Right renal cortex interstitium (tissue), 3 donors: ENCODE measurements around the gene CHIC2. TPM values are rescaled to one million over a fixed set of nuclear protein-coding genes. Genes with fewer than 3 reads are reported as not detected.

Source experiments
- DNase-seq, 3 donors: peaks; one replicate each; pipeline ENCODE4 v3.0.0-alpha.2; 2013; ENCODE audit warnings: low read depth in 3 of 3, low spot score in 2 of 3
- polyA plus RNA-seq, 3 donors: library from polyadenylated mRNA; unstranded; fragments of 120-200 nt; gene quantifications; one replicate each; pipeline ENCODE4 v1.2.1, GENCODE V29; 2013; ENCODE audit not compliant: insufficient read length in 3 of 3

CHIC2 gene
- polyA plus RNA-seq, 3 donors: 35.0 to 39.6 (median 39.3) TPM

DNA sequence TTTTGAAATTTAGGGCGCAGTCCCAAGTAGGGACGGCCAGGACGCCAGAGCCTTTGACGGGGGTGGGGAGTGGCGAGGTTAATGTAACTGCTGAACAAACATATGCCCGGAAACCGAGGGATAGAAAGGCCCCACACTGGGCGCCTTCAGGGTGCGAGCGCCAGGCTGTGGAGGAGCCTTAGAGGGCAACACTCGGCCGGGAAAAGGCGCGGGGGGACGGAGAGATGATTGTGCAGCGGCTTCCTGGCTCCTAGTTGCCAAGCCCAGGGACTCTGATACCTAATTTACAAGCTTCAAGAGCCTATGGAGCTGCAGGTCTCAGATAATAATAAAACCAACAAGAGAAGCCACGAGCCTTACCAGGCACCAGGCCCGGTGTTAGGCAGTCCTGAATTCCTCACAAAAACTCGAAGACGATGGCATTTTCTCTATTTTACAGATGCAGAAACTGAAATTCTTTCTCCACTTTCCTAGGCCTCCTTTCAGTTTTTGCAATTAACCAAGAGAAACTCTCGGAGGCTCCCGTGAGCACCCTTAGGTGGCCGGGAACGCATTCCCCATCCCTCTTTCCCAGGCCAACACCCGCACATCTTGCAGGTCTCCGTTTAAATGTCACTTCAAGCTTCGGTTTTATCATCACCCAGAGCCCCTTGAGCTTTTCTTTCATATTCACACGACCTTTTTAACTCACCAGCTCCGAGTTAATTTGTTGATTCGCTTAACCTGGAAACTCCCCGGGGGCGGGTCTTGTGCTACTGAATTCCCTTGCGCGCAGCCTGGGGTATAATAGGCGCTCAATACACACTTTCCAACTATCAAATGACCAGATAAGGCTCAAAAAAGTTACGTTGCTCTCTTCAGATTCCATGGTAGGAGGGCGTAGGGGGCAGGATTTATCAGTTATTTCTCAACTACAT, 29.2 kb upstream of the CHIC2 start:
- no peak for DNase-seq

DNA sequence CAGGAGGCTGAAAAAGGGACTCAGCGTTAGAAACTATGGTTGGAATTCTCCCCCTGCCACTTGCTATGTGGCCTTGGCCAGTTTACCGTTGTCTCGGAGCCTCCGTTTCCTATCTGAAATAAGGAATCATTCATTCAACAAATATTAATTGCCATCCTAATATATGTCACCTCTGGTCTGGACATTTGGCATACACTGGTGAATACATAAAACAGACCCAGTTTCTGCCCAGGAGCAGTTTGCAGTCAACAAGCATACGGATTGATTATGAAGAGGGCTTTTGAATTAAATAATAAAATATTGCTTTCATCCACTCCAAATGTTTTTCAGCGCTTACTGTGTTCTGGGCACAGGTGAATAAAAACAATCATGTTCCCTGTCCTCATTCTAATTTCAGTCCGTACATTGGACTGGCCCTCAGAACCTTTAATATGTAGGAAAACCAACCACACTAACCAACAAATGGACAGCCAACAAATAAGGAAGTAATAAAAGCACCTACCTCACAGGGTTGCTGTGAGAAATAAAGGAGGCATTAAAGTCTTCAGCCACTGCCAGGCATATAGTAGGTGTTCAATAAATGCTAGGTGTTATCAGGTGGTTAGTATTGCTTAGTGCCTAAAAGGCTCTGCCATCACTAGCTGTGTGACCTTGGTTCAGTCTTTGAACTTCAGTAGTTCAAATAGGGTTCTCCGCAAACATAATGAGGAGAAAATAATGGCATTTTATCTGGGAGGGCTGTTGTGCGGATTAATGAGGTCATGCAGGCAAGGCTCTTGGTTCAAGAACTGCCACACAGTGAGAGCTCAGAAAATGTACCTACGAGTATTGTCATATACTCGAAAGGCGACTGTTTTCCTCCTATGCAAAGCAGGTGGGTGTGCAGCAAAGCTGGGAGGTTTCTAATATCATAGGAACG, 28.3 kb upstream of the CHIC2 start:
- DNase-seq: no peak

DNA sequence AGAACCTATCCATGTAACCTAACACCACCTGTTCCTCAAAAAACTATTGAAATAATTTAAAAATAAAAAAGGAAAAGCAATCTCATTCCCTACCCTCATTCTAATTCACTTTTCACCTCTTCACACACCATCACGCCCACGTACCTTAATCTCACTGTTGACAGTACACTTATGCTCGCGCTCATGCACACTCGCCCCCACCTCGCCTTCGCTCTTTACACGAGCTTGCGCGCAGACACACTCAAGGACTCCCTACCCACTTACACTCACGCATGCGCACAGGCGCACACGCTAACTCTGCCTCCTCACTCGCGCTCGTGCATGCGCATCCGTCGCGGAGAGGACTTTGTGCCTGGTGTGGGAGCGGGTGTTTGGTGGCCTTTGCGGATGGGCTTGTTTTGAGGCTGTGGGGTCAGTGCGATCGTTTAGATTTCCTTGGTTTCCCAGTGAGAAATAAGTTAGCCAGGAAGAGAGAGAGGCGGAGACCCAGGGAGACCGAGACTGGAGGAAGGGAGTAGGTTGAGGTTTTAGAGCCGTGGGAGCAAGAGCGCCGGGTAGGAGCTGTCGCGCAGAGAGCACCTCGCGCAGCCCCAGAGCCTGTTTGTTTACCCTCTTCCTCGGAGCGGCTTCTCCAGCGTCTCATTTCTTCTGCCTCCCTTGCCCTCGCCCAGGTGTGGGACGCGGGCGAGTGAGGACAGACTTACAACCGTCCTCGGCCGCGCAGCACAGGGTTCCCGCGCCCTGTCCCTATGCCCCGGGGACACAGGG, 27.4 kb upstream of the CHIC2 start:
- peak in 1 of 3 donors; percentile 53 for DNase-seq

DNA sequence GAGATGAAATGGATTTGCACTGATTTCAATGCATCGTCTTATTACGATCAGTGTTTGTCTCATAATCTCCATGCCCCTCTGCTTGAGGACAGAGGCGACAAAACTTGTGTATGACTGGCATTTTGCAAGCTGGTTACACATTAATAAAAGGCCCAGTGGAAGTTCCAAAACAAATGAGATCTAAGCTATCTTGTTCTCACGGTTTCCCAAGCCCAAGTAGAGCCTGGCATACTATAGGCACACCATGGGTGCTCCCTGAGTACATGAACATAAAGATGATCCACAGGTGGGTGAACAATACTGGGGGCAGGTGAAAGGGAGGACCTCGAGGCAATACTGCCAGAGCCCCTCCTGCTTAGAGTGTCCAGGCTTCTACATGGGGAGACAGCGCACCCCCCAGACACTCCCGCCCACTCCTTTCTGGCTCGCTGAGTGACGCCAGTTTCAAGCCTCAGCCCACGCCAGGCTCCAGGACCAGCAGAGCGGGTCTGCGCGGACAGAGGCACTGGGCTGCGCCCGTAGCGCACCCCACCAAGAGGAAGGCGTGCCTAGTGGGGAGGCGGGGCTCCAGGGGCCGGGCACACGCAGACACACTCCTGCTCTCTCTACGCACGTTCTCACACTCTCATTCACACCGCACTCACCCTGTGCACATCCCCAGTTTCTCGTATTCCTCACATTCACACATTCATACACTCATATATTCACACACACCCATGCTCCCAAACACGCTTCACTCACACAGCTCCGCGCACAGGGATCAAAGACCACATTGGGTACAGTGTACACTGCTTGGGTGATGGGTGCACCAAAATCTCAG, 26.6 kb upstream of the CHIC2 start:
- DNase-seq: no peak

DNA sequence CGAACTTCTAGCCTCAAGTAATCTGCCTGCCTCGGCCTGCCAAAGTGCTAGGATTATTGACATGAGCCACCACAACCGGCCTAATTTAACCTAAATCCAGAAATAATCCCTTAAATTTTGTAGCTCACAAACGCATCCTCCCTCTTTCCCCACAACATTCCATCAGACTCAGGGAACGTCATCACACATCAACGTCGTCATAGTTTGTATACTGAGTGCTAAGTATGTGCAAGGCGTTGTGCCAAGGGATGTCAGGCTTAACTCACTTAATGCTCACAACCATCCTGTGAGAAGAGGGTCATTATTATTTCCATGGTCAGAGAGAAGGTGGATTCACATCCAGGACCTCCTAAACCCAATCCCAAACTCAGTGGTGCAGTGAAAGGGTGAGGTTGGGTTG, 26.0 kb upstream of the CHIC2 start:
- DNase-seq: no peak

DNA sequence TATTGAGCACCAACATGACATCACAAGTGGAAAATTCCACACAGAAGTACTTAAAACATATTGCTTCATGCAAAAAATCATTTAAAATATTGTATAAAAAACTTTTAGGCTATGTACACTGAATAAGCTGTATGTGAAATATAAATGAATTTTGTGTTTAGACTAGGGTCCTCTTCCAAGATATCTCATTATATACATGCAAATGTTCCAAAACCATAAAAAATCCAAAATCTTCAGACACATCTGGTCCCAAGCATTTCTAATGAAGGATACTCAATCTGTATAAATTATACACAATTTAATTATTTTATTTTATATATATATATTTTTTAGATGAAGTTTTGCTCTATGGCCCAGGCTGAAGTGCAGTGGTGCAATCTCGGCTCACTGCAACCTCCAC, 25.5 kb upstream of the CHIC2 start:
- no peak for DNase-seq

DNA sequence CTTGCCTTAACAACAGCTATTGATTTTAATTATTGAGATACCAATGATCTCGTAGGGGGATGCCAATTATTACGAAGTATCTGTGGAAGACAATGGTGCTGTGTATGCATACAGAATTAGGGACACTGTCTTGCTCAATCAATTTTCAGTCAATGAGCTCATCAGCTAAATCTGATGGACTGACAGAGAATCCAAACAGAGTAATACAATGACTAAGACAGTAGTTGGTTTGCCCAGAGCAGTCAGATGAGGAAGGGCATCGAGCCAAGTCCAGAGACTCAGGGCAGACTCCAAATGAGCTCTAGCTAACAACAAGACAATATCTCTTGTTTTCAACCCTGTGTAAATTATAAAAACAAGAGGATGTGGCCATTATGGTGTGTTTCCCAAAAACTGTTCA, 20.9 kb upstream of the CHIC2 start:
- no peak for DNase-seq

DNA sequence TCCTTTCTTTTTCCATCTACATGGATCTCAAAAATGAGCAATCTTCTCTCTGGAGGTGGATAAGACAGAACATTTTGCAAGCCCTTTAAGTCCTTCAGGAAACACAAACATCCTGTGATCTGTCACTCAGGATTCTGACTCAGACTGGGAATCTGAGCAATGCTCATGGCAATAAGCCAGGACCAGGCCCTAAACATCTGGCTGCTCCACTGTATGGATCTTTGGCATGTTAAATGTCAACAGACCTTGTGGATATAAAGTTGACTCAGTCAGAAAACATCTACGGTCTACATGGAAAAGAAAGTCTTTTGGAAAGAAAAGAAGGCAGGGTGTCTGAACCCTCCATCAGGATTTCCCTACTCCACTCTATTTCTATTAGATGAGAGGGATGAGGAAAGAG, 17.8 kb upstream of the CHIC2 start:
- DNase-seq: no peak

DNA sequence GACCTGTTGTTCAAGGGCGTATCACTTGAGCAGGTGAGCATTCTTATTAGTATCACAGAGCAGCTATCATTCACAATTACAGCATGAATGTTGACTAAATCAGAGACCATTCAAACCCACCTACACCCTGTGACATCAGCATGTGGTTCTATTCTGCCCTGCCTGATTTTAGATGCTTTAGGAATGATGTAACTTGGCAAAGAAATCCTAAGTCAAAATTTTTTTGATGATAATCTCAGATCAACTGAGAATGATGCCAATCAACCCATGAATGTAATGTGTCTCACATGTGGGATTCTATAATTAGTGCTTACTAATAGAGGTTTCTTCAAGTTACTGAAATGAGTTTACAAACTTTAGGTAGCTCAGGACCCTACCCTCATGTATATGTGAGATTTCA, 13.4 kb upstream of the CHIC2 start:
- no peak for DNase-seq

DNA sequence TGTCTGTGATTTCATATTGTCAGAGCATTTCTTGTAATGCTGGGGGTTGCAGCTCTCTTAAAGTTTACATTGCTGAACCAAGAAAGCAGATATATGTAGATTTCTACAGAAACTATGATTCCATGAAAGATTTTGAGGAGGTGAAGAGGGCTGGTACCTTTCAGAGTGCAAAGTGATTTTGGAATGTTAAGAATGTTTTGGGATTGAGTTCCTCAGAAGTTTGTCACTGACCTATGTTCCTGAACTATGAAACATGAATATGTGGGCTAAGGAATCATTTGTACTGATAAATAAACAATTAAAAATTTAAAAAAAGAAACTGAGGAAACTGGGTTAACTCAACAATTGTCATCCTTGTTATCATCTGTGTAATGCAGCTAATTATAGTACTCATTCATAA, 12.3 kb upstream of the CHIC2 start:
- no peak for DNase-seq

DNA sequence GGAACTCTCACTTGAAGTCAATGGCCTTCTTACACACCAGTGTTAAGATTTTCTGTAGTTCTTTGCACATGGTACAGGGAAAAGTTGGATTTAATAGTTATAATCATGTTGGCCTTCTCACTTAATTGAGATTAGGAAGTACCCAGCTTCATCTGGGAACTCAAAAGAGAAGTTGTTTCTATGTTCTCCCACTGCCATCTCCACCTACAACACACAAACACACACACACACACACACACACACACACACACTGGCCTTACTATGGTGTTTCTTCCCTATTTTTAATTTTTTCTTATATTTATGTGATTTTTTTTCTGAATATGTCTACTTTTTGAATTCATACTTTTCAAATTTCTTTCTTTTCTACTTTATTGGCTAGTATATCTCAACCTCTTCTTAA, 10.0 kb upstream of the CHIC2 start:
- no peak for DNase-seq

DNA sequence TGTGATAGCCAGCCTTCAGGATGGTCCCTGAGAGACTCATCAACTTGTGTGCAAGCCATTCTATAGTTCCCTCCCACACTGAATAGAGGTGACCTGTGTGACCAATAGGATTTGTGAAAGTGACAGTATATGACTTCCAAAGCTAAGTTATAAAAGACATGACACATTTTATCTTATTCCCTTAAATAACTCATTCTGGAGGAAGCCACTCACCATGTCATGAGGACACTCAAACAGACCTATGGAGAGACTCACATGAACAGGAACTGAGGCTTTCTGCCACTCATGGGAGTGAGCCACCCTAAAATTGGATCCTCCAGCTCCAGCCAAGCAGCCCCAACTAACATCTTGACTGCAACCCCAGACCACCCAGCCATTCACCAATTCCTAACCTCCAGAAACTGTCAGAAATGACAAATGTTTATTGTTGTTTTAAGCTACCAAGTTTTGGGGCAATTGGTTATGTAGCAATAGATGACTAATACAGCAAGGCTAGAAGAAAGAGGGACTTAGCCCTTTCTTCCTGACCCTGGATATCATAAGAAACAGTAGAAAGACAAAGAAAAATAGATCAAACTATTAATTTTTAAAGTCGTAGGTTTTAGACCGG, 9.0 kb upstream of the CHIC2 start:
- DNase-seq: no peak

DNA sequence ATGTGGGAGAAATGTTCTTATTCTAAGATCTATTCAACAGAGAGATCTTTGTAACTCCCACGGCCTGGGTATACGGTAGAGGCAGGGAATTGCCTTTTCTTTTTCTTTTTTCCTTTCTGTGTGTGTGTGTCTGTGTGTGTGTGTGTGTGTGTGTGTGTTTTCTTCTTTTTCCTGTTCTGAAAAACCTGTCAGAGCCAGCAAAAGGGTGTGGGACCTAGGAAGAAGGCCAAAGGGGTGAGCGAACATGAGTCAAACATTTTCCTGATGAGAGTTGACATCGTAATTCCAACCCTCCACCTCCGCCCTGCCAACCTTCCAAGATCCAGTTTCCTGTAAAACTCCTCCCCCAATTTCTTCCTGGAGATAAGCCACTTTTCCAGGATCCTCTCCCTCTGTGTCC, 2.8 kb upstream of the CHIC2 start:
- no peak for DNase-seq

DNA sequence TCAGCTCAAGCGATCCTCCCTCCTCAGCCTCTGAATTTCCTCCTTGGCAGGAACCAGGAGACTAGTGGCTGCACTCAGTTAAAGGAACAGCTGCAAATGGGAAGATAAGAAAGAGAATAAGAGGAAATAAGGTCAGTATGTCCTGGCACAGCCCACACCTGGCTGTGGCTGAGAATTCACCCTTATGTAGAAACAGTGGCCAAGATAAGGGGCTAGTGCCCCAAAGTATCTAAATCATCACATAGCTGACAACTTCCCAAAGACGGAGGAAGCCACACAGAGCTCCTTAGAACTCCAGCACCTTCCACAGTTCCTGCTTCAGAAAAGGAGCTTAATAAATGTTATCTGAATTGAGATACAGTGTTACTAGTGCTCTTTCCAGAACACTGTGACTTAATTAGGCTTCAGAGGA, 2.3 kb upstream of the CHIC2 start:
- no peak for DNase-seq

DNA sequence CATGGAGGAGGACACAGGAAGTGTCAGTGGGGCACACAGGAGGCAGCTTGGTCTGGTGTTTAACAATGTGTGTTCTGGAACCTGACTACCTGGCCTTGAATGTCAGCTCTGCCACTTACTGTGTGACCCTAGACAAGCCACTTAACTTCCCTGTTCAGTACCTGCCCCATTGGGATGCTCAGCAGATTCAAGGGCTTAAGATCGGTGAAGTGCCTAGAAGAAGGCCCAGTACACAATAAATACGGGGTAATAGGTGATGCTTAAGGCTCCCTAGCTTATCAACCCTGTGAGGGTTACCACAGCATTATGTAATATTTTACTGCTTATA, 1.6 kb upstream of the CHIC2 start:
- no peak for DNase-seq

DNA sequence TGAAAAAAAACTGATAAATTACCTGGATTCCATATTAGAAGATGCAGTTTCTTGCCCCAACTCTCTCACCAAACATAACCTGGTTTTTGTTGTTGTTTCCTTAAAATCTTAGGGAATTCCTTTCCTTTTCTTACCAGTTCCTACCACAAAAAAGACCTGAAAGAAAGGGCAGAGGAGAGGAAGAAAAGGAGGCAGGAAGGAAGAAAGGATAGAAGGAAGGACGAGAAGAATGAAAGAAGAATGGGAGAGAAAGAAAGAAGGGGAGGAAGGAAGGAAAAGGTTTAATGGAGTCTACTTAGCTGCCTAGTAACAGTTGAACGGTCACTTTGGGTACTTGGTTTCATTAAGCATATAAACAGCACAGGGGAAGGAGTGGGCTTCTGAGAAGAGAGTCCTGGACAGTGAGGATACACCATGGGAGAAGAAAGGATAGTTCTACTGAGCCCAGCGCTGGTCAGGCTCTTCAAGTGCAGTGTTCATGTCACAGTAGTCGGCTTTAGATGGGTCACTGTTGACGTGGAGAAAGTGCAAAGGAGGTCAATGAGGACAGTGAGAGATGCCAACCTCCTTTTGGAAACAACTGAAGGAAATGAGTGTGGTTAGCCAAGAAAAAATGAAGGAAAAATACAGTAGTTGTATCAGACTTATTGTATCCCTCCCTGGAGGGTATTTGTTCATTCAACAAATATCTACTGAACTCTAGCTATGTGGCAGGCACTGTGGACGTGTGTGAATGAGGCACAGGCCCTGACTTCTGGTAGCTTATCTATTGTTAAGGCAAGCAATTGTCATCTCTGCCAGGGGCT, 1.1 kb upstream of the CHIC2 start:
- no peak for DNase-seq

DNA sequence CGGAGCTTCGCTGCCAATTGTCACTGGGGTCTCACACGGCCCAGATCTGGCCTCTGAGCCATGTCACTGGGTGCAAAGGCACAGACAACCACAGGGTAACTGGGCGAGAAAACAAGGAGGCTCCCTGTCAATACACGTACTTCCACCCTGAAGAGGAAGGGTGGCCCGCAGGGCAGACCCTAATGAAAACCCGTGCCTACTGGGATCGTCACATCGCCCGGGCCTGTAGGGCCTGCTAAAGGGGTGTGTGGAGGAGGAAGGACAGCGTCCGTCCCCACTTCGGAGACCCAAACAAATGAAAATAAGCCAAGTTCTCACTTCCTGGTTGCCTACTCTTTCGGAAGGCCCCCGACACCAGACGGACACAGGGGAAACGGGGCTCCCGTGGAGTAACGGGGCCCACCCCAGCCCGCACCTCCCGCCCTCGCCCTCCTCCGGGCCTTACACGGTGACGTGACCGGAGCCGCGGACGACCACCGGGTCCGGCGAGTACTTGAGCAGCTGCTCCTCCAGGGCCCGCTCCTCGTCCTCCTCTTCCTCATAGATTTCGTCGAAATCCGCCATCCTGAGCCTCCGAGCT, 578 bp downstream of the CHIC2 start:
- peak; percentile 32 to 40 (median 38) for DNase-seq

DNA sequence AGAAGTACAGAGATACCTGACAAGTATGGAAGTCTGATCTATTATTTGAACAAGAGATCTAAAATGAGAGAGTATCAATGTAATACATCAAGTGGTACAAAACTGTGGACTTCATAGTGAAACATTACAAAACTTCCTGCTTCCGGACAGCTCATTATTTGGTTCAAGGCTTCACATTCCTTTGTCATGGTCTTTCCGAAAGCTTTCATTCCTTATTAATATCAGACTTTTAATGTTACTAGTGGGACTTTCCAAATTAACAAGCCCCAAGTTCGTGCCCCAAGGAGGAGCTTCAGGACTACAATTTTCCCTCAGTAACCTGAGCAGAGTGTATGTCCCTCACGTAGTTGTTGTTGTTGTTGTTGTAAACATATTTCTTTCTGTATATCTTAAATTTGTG, 1.2 kb downstream of the CHIC2 start:
- DNase-seq: peak in 1 of 3 donors; percentile 25

DNA sequence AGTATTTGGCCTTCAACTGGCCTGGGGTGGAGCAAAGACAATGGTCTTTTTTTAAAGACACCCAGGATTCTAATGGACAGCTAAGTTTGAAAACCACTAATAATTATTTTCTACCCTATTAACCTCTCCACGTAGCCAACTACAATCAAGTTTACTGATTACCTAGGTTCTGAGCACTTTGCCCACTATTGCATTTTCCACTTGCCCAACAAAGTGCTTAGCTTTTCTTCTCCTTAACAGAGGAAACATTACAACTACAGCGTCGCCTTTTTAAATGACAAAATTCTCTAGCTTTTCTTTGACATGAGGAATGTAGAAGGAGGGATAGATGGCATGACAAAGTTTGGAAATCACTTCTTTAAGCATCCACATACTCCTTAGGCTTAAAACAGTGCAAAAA, 2.0 kb downstream of the CHIC2 start:
- DNase-seq: no peak
